AG10803 (cell line): ENCODE measurements around the gene HMGXB4.

Experiments
- DNase-seq: peaks from one replicate; pipeline ENCODE4 v3.0.0; 2010; ENCODE audit warnings: low read depth
- H3K4me3 ChIP-seq: 2 replicates; pipeline ENCODE4 v1.5.1; 2011; ENCODE audit warnings: mild to moderate bottlenecking, low read length, control low read depth
- CTCF ChIP-seq: conservative IDR thresholded peaks from 2 replicates; pipeline ENCODE4 v1.5.1; 2011; ENCODE audit warnings: mild to moderate bottlenecking, low read length, control low read depth, inconsistent platforms

The HMGXB4 gene

GRCh38 chr22:35257321-35258190 lies at the start of gene HMGXB4:
Gene HMGXB4 (plus strand): TSS chr22:35257493. CDS start chr22:35262391, 4,898 bp downstream.
- DNase-seq, result peak; percentile 89
- TF ChIP-seq CTCF, result no peak
- H3K4me3 ChIP-seq, result peak within 1 kb of the TSS; percentile 82

- TF ChIP-seq CTCF, result no peak
- DNase-seq, result no peak
- H3K4me3 ChIP-seq, result no peak overlapping the region
Observed at GRCh38 chr22:35208003-35208402, 49.3 kb upstream of the HMGXB4 start.

GRCh38 chr22:35209203-35209602 lies 48.1 kb upstream of the HMGXB4 start:
- no peak for TF ChIP-seq CTCF
- no peak overlapping the region for H3K4me3 ChIP-seq
- DNase-seq, result no peak

- no peak overlapping the region for H3K4me3 ChIP-seq
- TF ChIP-seq CTCF, result no peak
- peak; percentile 27 for DNase-seq
Observed at GRCh38 chr22:35212009-35212408, 45.3 kb upstream of the HMGXB4 start.

- no peak for TF ChIP-seq CTCF
- no peak overlapping the region for H3K4me3 ChIP-seq
- DNase-seq, result no peak
Observed at GRCh38 chr22:35212996-35213395, 44.3 kb upstream of the HMGXB4 start.

- no peak for DNase-seq
- TF ChIP-seq CTCF, result no peak
- H3K4me3 ChIP-seq, result no peak overlapping the region
Observed at GRCh38 chr22:35214968-35215367, 42.3 kb upstream of the HMGXB4 start.

GRCh38 chr22:35215993-35216392 lies 41.3 kb upstream of the HMGXB4 start:
- no peak overlapping the region for H3K4me3 ChIP-seq
- no peak for DNase-seq
- no peak for TF ChIP-seq CTCF
